Measurements from ENCODE around the gene HSPB7. TPM values are rescaled to one million over a fixed set of nuclear protein-coding genes. Genes with fewer than 3 reads are reported as not detected.
A peak's percentile ranks its signal among the peaks of the same experiment; 100 is the strongest.
"Not testable (repeated sequence)": the region's sequence is repeated elsewhere in the genome, so short reads cannot be mapped to it uniquely, and the experiment has no call there.

HSPB7 gene
- total RNA-seq, 1 experiment from 2014 or later: 7.9 TPM

GRCh38 chr1:16006552-16007485 is 11.0 kb downstream of the HSPB7 start:
- DNase-seq (ENCODE audit: low read depth): peak; percentile 58

- DNase-seq (ENCODE audit: low read depth): no peak
These were observed 11.8 kb downstream of the HSPB7 start for GRCh38 chr1:16006010-16006409.

DNA sequence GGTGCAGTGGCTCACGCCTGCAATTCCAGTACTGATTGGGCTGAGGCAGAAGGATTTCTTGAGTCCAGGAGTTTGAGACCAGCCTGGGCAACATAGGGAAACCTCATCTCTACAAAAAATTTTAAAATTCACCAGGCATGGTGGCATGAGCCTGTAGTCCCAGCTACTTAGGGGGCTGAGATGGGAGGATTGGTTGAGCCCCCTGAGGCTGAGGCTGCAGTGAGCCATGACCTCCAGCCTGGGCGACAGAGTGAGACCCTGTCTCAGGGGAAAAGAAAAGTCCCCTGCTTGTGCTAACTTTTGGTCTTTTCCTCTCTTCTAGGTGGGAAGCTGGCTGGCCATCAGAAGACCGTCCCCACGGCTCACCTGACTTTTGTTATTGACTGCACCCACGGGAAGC is 12.2 kb downstream of the HSPB7 start:
- no peak for DNase-seq (ENCODE audit: low read depth)

GRCh38 chr1:16001274-16001673 is 16.6 kb downstream of the HSPB7 start:
- DNase-seq (ENCODE audit: low read depth): not testable (repeated sequence)

GRCh38 chr1:15998929-15999328 is 18.9 kb downstream of the HSPB7 start:
- DNase-seq (ENCODE audit: low read depth): no peak

DNA sequence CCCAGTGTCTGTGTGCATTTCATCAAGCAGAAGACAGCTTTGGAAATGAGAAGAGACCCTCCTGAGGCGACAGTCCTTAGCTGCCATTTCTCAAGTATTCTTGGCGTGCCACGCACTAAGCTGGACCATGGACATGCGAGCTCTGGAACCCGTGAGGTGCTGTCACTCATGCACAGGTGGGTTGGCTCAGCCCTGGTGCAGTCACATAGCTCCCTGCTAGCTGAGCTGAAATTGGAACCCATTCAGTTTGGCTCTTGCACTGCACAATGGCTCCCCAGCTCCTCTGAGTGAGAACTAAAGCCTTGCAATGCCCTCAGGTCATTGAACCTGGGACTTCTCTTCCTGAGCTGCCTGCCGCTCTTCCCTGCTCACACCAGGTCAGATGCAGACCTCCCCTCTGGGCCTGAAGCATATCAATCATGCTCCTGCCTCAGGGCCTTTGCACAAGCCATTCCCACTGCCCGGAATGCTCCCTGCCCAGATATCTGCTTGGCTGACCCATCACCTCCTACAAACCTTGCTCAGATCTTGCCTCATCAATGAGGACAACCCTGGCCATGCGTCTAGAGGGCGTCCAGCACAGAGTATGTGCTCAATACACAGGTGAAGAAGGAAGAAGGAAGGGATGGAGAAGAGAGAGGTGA is 20.1 kb downstream of the HSPB7 start:
- DNase-seq (ENCODE audit: low read depth): no peak

GRCh38 chr1:15997076-15997585 is 20.7 kb downstream of the HSPB7 start:
- DNase-seq (ENCODE audit: low read depth): no peak

DNA sequence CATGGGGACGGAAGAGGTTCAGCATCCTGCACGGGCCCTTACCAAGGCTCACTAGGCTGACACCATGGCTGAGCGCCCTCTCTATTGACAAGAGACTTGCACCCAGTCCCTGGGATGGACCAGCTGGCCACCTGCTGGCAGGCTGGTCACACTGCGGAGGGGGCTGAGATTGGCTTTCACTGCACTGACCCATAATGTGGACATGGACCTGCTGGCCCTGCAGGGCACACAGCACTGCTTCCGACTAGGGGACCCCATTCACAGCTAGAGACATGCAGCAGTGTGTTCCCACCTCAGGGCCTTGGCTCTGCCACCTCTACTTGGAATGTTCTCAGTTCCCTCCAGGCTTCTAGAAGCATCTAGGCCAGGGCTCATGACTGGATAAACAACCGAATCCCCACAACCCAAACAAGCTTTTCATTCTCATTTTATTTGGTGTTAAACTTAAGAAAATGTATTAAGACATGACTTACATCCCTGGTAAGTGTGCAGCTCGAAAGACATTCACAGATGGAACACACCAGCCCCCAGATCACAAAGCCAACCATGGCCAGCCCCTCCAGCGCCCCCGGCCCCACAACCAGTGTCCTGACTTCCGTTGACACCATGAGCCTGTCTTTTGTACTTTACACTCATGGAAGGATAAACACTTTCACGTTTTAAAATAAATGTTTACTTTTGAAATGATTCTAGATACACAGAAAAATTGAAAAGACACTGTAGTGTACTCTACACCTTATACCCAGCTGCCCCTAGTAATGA is 23.1 kb downstream of the HSPB7 start:
- DNase-seq (ENCODE audit: low read depth): peak; percentile 66

DNA sequence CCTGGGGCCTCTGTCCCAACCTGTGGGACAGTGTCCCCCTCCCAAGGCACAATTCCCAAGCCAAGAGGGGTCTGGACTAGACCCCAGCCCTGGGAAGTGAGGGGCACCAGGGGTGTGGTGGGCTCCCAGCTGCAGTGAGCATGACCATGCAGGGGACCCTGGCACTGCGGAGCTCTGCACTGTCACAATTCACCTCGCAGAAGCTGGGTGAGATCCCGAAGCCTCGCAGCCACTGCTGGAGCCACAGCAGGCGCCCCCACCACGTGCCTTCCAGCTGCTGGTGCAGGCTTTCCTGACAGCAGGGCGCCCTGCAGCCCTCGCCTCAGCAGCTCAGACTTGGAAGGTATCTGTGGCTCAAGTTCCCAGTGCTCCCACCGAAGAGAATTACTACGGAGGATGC is 23.8 kb downstream of the HSPB7 start:
- no peak for DNase-seq (ENCODE audit: low read depth)

DNA sequence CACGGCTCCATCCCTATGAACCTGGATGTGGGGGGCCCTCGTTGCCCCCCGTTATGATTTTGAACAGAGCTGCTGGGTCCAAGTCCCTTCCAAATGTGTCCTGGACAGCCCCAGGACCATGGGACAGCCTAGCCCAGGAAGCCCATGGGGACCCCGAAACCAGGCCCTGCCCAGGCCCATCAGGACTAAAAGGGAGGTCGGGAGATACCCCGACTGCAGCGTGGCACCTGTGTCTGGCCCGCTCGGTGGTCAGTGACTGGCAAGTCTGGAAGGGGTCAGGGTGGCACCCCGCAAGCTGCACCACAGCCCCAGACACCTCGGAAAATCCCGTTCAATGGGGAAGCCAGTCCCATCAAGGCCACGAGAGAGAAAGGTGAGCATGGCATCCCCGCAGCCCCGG is 24.2 kb downstream of the HSPB7 start:
- no peak for DNase-seq (ENCODE audit: low read depth)

DNA sequence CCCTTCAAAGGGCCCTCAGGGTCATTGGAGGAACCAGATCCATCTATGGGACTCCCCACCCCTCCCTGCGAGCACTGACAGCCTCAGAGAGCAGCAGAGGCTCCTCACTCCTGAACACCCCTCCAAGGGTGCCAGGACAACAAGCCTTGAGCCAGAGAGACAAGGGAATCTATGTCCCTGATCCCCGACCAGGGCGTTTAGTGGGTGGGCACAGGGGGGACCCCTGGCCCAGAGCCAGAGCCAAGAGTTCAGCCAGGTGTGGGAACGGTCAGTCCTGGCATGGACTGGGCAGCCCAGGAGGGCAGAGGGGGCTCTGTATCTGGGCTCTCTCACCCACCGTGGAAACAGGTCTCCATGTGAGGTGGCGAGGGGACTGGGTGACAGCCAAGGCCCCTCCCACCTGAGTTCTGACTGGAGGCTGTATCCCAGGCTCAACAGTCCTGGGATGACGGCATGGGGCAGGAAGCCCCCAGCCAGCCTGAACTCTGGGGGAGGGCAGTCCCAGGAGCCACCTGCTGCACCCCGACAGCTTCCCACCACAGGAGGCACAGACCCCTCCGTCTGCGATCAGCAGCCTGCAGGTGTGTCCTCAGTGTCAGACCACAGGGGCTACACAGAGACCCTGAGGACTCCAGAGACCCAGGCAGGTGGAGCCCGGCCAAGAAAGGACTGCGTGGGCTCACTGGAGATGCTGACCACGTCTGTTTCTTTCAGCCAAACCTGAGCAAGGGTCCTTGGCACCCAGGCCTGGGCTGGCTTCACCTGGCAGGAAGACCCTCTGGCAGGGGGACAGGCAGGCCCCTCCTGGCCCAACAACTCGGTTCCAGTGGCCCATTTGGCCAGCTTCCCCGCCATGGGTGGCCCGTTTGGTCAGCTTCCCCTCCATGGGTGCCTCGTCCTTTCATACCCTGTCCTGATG is 25.0 kb downstream of the HSPB7 start:
- DNase-seq (ENCODE audit: low read depth): no peak

DNA sequence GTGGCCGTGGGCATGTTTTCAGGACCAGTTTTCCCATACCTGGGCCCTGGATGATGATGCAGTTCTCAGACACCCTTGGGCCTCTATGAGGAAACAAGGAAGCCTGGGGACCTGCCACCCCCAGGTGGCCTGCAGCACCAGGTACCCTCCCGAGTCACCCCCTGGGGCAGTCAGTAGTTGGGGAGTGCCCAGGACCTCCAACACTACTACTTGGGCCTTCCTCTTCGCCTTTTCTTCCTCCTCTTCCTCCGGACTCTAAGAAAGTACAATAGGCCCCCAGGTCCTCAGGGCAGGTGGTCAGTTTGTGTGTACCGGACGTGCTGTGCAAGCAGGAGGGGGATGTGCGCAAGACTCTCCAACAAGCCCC is 25.7 kb downstream of the HSPB7 start:
- DNase-seq (ENCODE audit: low read depth): no peak

DNA sequence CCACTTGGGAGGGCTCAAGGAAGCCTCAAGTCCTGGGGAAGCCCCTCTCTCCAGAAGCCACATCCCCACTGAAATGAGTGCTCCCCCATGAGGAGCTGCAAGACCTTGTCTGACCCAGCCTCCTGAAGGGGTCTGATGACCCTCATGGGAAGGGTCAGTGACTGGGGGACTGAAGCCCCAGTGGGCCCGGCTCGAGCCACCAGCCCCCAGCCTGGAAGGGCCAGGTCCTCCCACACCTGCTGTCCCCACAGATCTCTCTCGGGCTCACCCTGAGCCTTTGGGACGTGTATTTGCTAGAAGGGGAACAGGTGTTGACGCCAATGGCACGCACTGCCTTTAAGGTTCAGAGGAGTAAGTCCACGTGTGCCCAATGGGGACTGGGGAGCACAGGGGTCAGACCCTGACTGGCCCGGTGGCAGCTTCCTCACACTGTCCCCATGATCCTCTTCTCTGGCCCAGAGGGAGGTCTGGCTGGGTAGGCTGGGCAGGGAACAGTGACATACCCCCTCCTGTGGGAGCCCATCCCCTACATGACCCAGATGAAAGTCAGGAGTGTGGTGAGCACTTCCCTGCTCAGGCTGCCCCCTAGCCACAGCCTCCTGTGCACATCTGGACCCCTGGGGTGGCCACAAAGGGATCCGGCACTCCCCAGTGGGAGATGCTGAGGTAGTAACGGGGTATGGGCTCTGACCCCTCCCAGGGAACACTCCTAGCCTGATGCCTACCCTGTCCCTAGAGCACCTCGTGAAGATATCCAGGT is 26.2 kb downstream of the HSPB7 start:
- DNase-seq (ENCODE audit: low read depth): no peak

GRCh38 chr1:15989776-15990175 is 28.1 kb downstream of the HSPB7 start:
- no peak for DNase-seq (ENCODE audit: low read depth)

GRCh38 chr1:15988856-15989736 is 28.7 kb downstream of the HSPB7 start:
- no peak for DNase-seq (ENCODE audit: low read depth)

GRCh38 chr1:15985611-15986297 is 32.1 kb downstream of the HSPB7 start:
- DNase-seq (ENCODE audit: low read depth): peak; percentile 35

- DNase-seq (ENCODE audit: low read depth): no peak
These were observed 34.6 kb downstream of the HSPB7 start for GRCh38 chr1:15983275-15983674.

- DNase-seq (ENCODE audit: low read depth): no peak
These were observed 36.2 kb downstream of the HSPB7 start for GRCh38 chr1:15981679-15982078.

- DNase-seq (ENCODE audit: low read depth): not testable (repeated sequence)
These were observed 39.9 kb downstream of the HSPB7 start for GRCh38 chr1:15977947-15978346.
